Measurements from ENCODE around the gene RNF6. TPM values are rescaled to one million over a fixed set of nuclear protein-coding genes. Genes with fewer than 3 reads are reported as not detected.
A peak's percentile ranks its signal among the peaks of the same experiment; 100 is the strongest.
"Not testable (repeated sequence)": the region's sequence is repeated elsewhere in the genome, so short reads cannot be mapped to it uniquely, and the experiment has no call there.

RNF6 gene
- total RNA-seq, 4 donors from 2014 or later, result 18.8 to 29.5 (median 23.2) TPM

- no peaks in the 10 kb centered on the region for H3K9me3 ChIP-seq
- peak within 1 kb of the TSS; percentile 65 to 89 for H3K4me3 ChIP-seq
- no peaks in the 10 kb centered on the region for H3K27me3 ChIP-seq
- ATAC-seq, result peak; percentile 95
- TF ChIP-seq POLR2A (IDR thresholded peaks at IDR 0.05), result peak; percentile 45 to 48
- TF ChIP-seq, protein P1, sequence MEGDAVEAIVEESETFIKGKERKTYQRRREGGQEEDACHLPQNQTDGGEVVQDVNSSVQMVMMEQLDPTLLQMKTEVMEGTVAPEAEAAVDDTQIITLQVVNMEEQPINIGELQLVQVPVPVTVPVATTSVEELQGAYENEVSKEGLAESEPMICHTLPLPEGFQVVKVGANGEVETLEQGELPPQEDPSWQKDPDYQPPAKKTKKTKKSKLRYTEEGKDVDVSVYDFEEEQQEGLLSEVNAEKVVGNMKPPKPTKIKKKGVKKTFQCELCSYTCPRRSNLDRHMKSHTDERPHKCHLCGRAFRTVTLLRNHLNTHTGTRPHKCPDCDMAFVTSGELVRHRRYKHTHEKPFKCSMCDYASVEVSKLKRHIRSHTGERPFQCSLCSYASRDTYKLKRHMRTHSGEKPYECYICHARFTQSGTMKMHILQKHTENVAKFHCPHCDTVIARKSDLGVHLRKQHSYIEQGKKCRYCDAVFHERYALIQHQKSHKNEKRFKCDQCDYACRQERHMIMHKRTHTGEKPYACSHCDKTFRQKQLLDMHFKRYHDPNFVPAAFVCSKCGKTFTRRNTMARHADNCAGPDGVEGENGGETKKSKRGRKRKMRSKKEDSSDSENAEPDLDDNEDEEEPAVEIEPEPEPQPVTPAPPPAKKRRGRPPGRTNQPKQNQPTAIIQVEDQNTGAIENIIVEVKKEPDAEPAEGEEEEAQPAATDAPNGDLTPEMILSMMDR (IDR thresholded peaks at IDR 0.05), result peak in 2 of 4 experiments; percentile 17 to 19
- TF ChIP-seq EP300 (IDR thresholded peaks at IDR 0.05), result no peak
- peak; percentile 52 for TF ChIP-seq POLR2AphosphoS5 (IDR thresholded peaks at IDR 0.05)
- 3% methylated on average over 6 of the region's 79 CpGs; no CpG with 5 or more reads in 1 of the 2 donors for WGBS, 2 donors (ENCODE audit: low coverage in 1 of 2)
- H3K36me3 ChIP-seq, result no peaks in the 10 kb centered on the region
- peak within 1 kb of the TSS; percentile 47 to 94 (median 92) for H3K27ac ChIP-seq
- peaks cover 9 to 33% (median 10%) of the 10 kb centered on the region in 3 donors for H3K4me1 ChIP-seq
These were observed 31.9 kb upstream of the RNF6 start, which contains the start of gene CDK8 for GRCh38 chr13:26253787-26254582. Gene CDK8, plus strand, starts transcription at chr13:26254129. Its CDS starts 513 bp downstream, at chr13:26254642.

- WGBS, 2 donors (ENCODE audit: low coverage in 1 of 2), result 37 to 39% methylated on average over 9 of the region's 9 CpGs
- peak overlapping the region in 3 of 4 donors; percentile 92 to 94 (median 93) for H3K27ac ChIP-seq
- peak overlapping the region; percentile 65 to 89 for H3K4me3 ChIP-seq
- H3K27me3 ChIP-seq, result no peaks in the 10 kb centered on the region
- no peaks in the 10 kb centered on the region for H3K36me3 ChIP-seq
- no peaks in the 10 kb centered on the region for H3K9me3 ChIP-seq
- no peak for ATAC-seq
- H3K4me1 ChIP-seq, result peaks cover 9 to 33% (median 10%) of the 10 kb centered on the region in 3 donors
- TF ChIP-seq EP300 (IDR thresholded peaks at IDR 0.05) (no peak), POLR2A (IDR thresholded peaks at IDR 0.05) (no peak), POLR2AphosphoS5 (IDR thresholded peaks at IDR 0.05) (no peak)
- TF ChIP-seq, protein P1 (IDR thresholded peaks at IDR 0.05), result no peak
These were observed 31.2 kb upstream of the RNF6 start for GRCh38 chr13:26253262-26253786.

DNA sequence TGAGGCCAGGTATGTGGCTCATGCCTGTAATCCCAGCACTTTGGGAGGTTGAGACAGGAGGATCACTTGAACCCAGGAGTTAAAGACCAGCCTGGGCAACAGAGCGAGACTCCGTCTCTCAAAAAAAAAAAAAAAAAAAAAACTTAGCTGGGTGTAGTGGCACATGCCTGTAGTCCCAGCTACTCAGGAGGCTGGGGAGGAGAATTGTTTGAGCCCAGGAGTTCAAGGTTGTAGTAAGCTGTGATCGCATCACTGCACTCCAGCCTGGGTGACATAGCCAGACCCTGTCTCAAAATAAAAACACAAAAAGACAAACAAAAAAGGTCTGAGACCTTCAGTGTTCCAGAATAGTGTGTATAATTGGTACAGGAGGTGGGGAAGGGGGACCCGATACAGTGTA is 29.9 kb upstream of the RNF6 start:
- H3K4me1 ChIP-seq, result peaks cover 9 to 22% (median 10%) of the 10 kb centered on the region in 3 donors
- not testable (repeated sequence) for H3K4me3 ChIP-seq, H3K9me3 ChIP-seq, H3K36me3 ChIP-seq, H3K27me3 ChIP-seq, H3K27ac ChIP-seq, ATAC-seq
- 70 to 92% methylated on average over 2 to 3 of the region's 4 CpGs for WGBS, 2 donors (ENCODE audit: low coverage in 1 of 2)

- TF ChIP-seq POLR2A (IDR thresholded peaks at IDR 0.05) (no peak), EP300 (IDR thresholded peaks at IDR 0.05) (no peak), POLR2AphosphoS5 (IDR thresholded peaks at IDR 0.05) (no peak)
- TF ChIP-seq, protein P1 (IDR thresholded peaks at IDR 0.05), result no peak
- no peak for ATAC-seq
- H3K27ac ChIP-seq, result no peak overlapping the region
- H3K27me3 ChIP-seq, result no peaks in the 10 kb centered on the region
- no peaks in the 10 kb centered on the region for H3K36me3 ChIP-seq
- H3K4me1 ChIP-seq, result no peaks in the 10 kb centered on the region
- no peak overlapping the region for H3K4me3 ChIP-seq
- no peaks in the 10 kb centered on the region for H3K9me3 ChIP-seq
These were observed 27.4 kb upstream of the RNF6 start for GRCh38 chr13:26249551-26249950.

DNA sequence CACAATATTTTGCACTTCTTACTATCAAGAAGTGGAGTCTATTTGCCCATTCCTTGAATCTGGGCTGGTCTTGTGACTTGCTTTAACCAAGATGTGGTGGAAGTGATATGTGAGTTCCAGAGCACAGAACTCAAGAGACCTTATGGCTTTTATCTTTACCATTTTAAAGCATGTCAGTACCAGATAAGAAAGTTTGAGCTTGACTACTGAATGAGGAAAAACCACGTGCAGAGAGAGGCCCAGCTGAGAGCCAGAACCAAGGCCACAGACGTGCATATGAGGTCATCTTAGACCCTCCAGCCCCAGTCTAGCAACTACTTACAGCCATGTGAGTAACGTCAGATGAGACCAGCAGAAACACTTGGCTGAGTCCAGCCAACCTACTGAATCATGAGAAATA is 25.5 kb upstream of the RNF6 start:
- H3K27ac ChIP-seq, result no peak overlapping the region
- H3K27me3 ChIP-seq, result no peaks in the 10 kb centered on the region
- H3K4me1 ChIP-seq, result no peaks in the 10 kb centered on the region
- 24 to 49% methylated on average over 2 to 3 of the region's 3 CpGs for WGBS, 2 donors (ENCODE audit: low coverage in 1 of 2)
- no peaks in the 10 kb centered on the region for H3K36me3 ChIP-seq
- H3K4me3 ChIP-seq, result no peak overlapping the region
- TF ChIP-seq EP300 (IDR thresholded peaks at IDR 0.05) (no peak), POLR2A (IDR thresholded peaks at IDR 0.05) (no peak), POLR2AphosphoS5 (IDR thresholded peaks at IDR 0.05) (no peak)
- TF ChIP-seq, protein P1 (IDR thresholded peaks at IDR 0.05), result no peak
- H3K9me3 ChIP-seq, result no peaks in the 10 kb centered on the region
- no peak for ATAC-seq

Data from gastroesophageal sphincter (tissue), 4 donors.